Upper lobe of left lung (tissue), 6 donors: ENCODE results near the gene TOM1L2. TPM values are rescaled to one million over a fixed set of nuclear protein-coding genes. Genes with fewer than 3 reads are reported as not detected.
A peak's percentile ranks its signal among the peaks of the same experiment; 100 is the strongest.

Experiments
- ATAC-seq, 2 donors: fragments of 200-7000 bp; cut with Tn5 transposase; one replicate each; pipeline ENCODE4 v1.9.1; 2022; ENCODE audit warnings: mild to moderate bottlenecking in 2 of 2, moderate library complexity in 2 of 2; ENCODE audit not compliant: low FRiP score in 2 of 2
- DNase-seq, 2 donors: peaks; one replicate each; pipeline ENCODE4 v3.0.0-alpha.2; 2019 to 2020
- H3K27ac ChIP-seq, 4 donors: fragments of 200-600 bp; sonication (generic); one replicate each; pipeline ENCODE4 v1.5.1; 2016 to 2019
- H3K27me3 ChIP-seq, 4 donors: fragments of 200-600 bp; sonication (generic); one replicate each; pipeline ENCODE4 v1.5.1; 2017 to 2019
- H3K36me3 ChIP-seq, 4 donors: fragments of 200-600 bp; sonication (generic); one replicate each; pipeline ENCODE4 v1.5.1; 2016 to 2019
- H3K4me1 ChIP-seq, 4 donors: fragments of 200-600 bp; sonication (generic); one replicate each; pipeline ENCODE4 v1.5.1; 2018 to 2019
- H3K4me3 ChIP-seq, 4 donors: fragments of 200-600 bp; sonication (generic); one replicate each; pipeline ENCODE4 v1.5.1; 2017 to 2019; ENCODE audit warnings: mild to moderate bottlenecking in 2 of 4, moderate library complexity in 1 of 4
- H3K9me3 ChIP-seq, 4 donors: fragments of 200-600 bp; sonication (generic); one replicate each; pipeline ENCODE4 v1.5.1; 2018 to 2019
- CTCF ChIP-seq, 6 experiments: fragments of 450-650 bp in 4 of 6; fragments of 200-600 bp in 2 of 6; sonication (generic) in 2 of 6; IDR thresholded peaks; one replicate each; pipeline ENCODE4 v1.5.1; 2016 to 2019; ENCODE audit warnings: antibody characterized with exemption in 6 of 6
- EP300 ChIP-seq, 4 donors: sonication (generic); formaldehyde crosslinking; IDR thresholded peaks; one replicate each; pipeline ENCODE4 v1.5.1; 2017; ENCODE audit warnings: antibody characterized with exemption in 4 of 4, control low read depth in 2 of 4
- POLR2A ChIP-seq, 4 donors: fragments of 450-650 bp; IDR thresholded peaks; one replicate each; pipeline ENCODE4 v1.5.1; 2016 to 2017; ENCODE audit warnings: antibody characterized with exemption in 4 of 4, mild to moderate bottlenecking in 2 of 4
- POLR2AphosphoS5 ChIP-seq, 2 donors: sonication (generic); formaldehyde crosslinking; IDR thresholded peaks; one replicate each; pipeline ENCODE4 v1.5.1; 2017; ENCODE audit warnings: antibody characterized with exemption in 2 of 2
- WGBS, 2 donors: methylation state at CpG; one replicate each; pipeline ENCODE4 v1.1.5; 2017 to 2018; 5-methylcytosine and 5-hydroxymethylcytosine counted together
- total RNA-seq, 6 donors: library from RNA; depleted of rRNA in 4 of 6; stranded (reverse); fragments of >200 nt in 4 of 6; gene quantifications; one replicate each; pipeline versions ENCODE4 v1.1.0 to v1.2.1, GENCODE V29; 2016 to 2021
- donor health status: DM: no; HTN: no; CAD: no; lungs with moderate emphysema.
- donor health status: DM: no; HTN: yes; CAD: no; lungs with severe emphysema.

The TOM1L2 gene
- total RNA-seq, result 100 to 1,000 TPM in 1 of 6 donors, 10 to 100 TPM in 5; 54.2 to 134 (median 72.9) TPM

DNA sequence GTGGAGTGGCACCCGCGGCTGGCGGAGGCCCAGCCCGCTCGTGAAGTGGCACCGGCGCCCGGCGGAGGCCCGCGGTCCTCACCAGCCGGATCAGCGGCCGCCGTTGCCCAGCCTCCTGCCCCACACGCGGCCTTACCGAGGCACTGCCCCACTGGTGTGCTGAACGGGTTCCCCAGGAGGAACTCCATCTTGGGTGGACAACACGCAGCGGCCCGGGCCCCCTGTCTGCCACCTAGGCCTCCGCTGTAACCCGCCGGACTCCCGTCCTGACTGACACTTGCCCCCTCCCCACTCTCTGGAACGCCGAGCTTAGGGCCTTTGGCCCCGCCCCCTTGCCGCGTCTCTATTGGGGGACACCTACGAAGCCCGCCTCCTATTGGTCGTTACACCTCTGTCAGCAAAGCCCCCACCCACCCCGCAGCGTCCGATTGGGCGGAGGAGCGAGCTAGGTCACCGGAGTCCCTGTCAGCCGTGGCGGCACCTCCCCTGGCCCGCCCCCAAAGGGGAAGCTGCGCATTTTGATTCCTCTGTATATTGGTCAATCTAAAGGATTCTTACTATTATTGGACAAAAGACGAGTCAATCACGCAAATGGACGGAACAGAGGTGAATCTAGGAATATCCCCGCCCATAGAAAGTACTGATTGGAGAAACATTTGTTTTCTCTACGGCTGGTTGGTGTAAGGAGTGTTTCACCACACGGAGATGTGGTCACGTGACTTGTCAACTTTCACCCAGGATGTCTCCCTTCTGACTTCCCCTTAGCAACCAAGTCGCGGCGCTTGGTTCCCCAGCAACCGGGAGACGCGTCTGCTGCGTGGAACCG lies at the start of gene TOM1L2, which contains the start of gene DRC3:
TOM1L2 (minus strand) TSS at position 275 of the 826 bp plus-strand sequence; CDS start at position 188, 87 bp downstream.
DRC3 (plus strand) TSS at position 737 of the 826 bp plus-strand sequence. CDS start 4,737 bp downstream, outside the sequence.
- DNase-seq (peak; percentile 98 to 100), ATAC-seq (peak; percentile 99)
- TF ChIP-seq POLR2A (IDR thresholded peaks at IDR 0.05), result peak in 3 of 4 donors; percentile 94 to 96 (median 95)
- no peak for TF ChIP-seq EP300 (IDR thresholded peaks at IDR 0.05)
- TF ChIP-seq CTCF (IDR thresholded peaks at IDR 0.05), result peak in 3 of 6 experiments; percentile 24 to 45 (median 27)
- peak; percentile 79 to 97 for TF ChIP-seq POLR2AphosphoS5 (IDR thresholded peaks at IDR 0.05)
- H3K4me3 ChIP-seq, result peak within 1 kb of the TSS; percentile 88 to 97 (median 92)
- peak within 1 kb of the TSS; percentile 91 to 96 (median 92) for H3K27ac ChIP-seq
- no peaks in the 10 kb centered on the region for H3K9me3 ChIP-seq
- no peaks in the 10 kb centered on the region for H3K27me3 ChIP-seq
- 0 to 1% methylated on average over 19 to 50 of the region's 59 CpGs for WGBS, 2 donors
- H3K4me1 ChIP-seq, result peaks cover 22 to 34% (median 27%) of the 10 kb centered on the region in 4 donors
- H3K36me3 ChIP-seq, result no peaks in the 10 kb centered on the region

GRCh38 chr17:18021372-18021771 lies 49.2 kb upstream of the TOM1L2 start:
- H3K27me3 ChIP-seq, result no peaks in the 10 kb centered on the region
- H3K27ac ChIP-seq, result no peak overlapping the region
- H3K4me3 ChIP-seq, result no peak overlapping the region
- no peak for ATAC-seq
- peaks cover 0 to 42% (median 22%) of the 10 kb centered on the region in 4 donors for H3K36me3 ChIP-seq
- 95 to 98% methylated on average over 5 of the region's 5 CpGs for WGBS, 2 donors
- TF ChIP-seq POLR2AphosphoS5 (IDR thresholded peaks at IDR 0.05), result no peak
- H3K4me1 ChIP-seq, result peaks cover 0 to 3% (median under 1%) of the 10 kb centered on the region in 4 donors
- no peaks in the 10 kb centered on the region for H3K9me3 ChIP-seq
- DNase-seq, result no peak

GRCh38 chr17:18020971-18021370 lies 48.8 kb upstream of the TOM1L2 start:
- WGBS, 2 donors, result 94 to 100% methylated on average over 3 to 6 of the region's 6 CpGs
- Histone ChIP-seq H3K9me3 (no peaks in the 10 kb centered on the region), H3K4me1 (peaks cover 0 to 3% (median 0%) of the 10 kb centered on the region in 4 donors), H3K27me3 (no peaks in the 10 kb centered on the region), H3K4me3 (no peak overlapping the region), H3K36me3 (peaks cover 0 to 46% (median 23%) of the 10 kb centered on the region in 4 donors), H3K27ac (no peak overlapping the region)
- DNase-seq (no peak), ATAC-seq (no peak)
- TF ChIP-seq EP300 (IDR thresholded peaks at IDR 0.05), result no peak

GRCh38 chr17:18019838-18020154 lies 47.6 kb upstream of the TOM1L2 start:
- no peak for ATAC-seq
- Histone ChIP-seq H3K4me3 (no peak overlapping the region), H3K27ac (no peak overlapping the region), H3K36me3 (peaks cover 0 to 56% (median 32%) of the 10 kb centered on the region in 4 donors), H3K27me3 (no peaks in the 10 kb centered on the region), H3K9me3 (no peaks in the 10 kb centered on the region), H3K4me1 (no peaks in the 10 kb centered on the region)
- TF ChIP-seq POLR2A (IDR thresholded peaks at IDR 0.05) (no peak), POLR2AphosphoS5 (IDR thresholded peaks at IDR 0.05) (no peak), EP300 (IDR thresholded peaks at IDR 0.05) (no peak), CTCF (IDR thresholded peaks at IDR 0.05) (no peak)
- WGBS, 2 donors, result 88 to 95% methylated on average over 2 of the region's 2 CpGs
- no peak for DNase-seq

GRCh38 chr17:18018411-18018921 lies 46.3 kb upstream of the TOM1L2 start:
- Histone ChIP-seq H3K36me3 (peaks cover 0 to 50% (median 27%) of the 10 kb centered on the region in 4 donors), H3K27me3 (no peaks in the 10 kb centered on the region), H3K4me1 (no peaks in the 10 kb centered on the region), H3K27ac (no peak overlapping the region), H3K9me3 (no peaks in the 10 kb centered on the region), H3K4me3 (no peak overlapping the region)
- 92 to 96% methylated on average over 15 of the region's 15 CpGs for WGBS, 2 donors
- ATAC-seq (no peak), DNase-seq (peak in 1 of 2 donors; percentile 76)
- TF ChIP-seq POLR2A (IDR thresholded peaks at IDR 0.05), result no peak
- TF ChIP-seq POLR2AphosphoS5 (IDR thresholded peaks at IDR 0.05), result no peak
- TF ChIP-seq CTCF (IDR thresholded peaks at IDR 0.05), result no peak
- no peak for TF ChIP-seq EP300 (IDR thresholded peaks at IDR 0.05)
